ENCODE data around the gene MPRIP.

MPRIP gene

GRCh38 chr17:17214646-17215436 is 172.6 kb downstream of the MPRIP start:
- no peak for DNase-seq (ENCODE audit: low spot score)

- DNase-seq (ENCODE audit: low spot score), result no peak
Measured at GRCh38 chr17:17215575-17215974, 173.3 kb downstream of the MPRIP start.

- DNase-seq (ENCODE audit: low spot score), result no peak
Measured at GRCh38 chr17:17216236-17216635, 174.0 kb downstream of the MPRIP start.

GRCh38 chr17:17216776-17217175 is 174.5 kb downstream of the MPRIP start:
- DNase-seq (ENCODE audit: low spot score), result no peak

- DNase-seq (ENCODE audit: low spot score), result no peak
Measured at GRCh38 chr17:17217995-17218394, 175.7 kb downstream of the MPRIP start.

- DNase-seq (ENCODE audit: low spot score), result no peak
Measured at GRCh38 chr17:17220529-17220928, 178.3 kb downstream of the MPRIP start.

GRCh38 chr17:17221329-17221728 is 179.1 kb downstream of the MPRIP start:
- no peak for DNase-seq (ENCODE audit: low spot score)

- DNase-seq (ENCODE audit: low spot score), result no peak
Measured at GRCh38 chr17:17223736-17224135, 181.5 kb downstream of the MPRIP start.

- no peak for DNase-seq (ENCODE audit: low spot score)
Measured at GRCh38 chr17:17224137-17224536, 181.9 kb downstream of the MPRIP start.

GRCh38 chr17:17225901-17226300 is 183.6 kb downstream of the MPRIP start:
- no peak for DNase-seq (ENCODE audit: low spot score)

- DNase-seq (ENCODE audit: low spot score), result no peak
Measured at GRCh38 chr17:17226451-17227265, 184.4 kb downstream of the MPRIP start.

- no peak for DNase-seq (ENCODE audit: low spot score)
Measured at GRCh38 chr17:17227608-17228520, 185.6 kb downstream of the MPRIP start.

- DNase-seq (ENCODE audit: low spot score), result no peak
Measured at GRCh38 chr17:17228521-17229279, 186.4 kb downstream of the MPRIP start.

- no peak for DNase-seq (ENCODE audit: low spot score)
Measured at GRCh38 chr17:17229416-17230384, 187.4 kb downstream of the MPRIP start.

- no peak for DNase-seq (ENCODE audit: low spot score)
Measured at GRCh38 chr17:17231621-17232302, 189.5 kb downstream of the MPRIP start.

- no peak for DNase-seq (ENCODE audit: low spot score)
Measured at GRCh38 chr17:17232303-17232621, 190.0 kb downstream of the MPRIP start.

- DNase-seq (ENCODE audit: low spot score), result no peak
Measured at GRCh38 chr17:17235212-17236174, 193.2 kb downstream of the MPRIP start.

- DNase-seq (ENCODE audit: low spot score), result no peak
Measured at GRCh38 chr17:17236295-17237025, 194.2 kb downstream of the MPRIP start.
